ENCODE measurements around the gene PCDHA6. TPM values are rescaled to one million over a fixed set of nuclear protein-coding genes. Genes with fewer than 3 reads are reported as not detected.
"Not testable (repeated sequence)": the region's sequence is repeated elsewhere in the genome, so short reads cannot be mapped to it uniquely, and the experiment has no call there.

PCDHA6 gene
- total RNA-seq, 2 experiments from 2014 or later: not detected

DNA sequence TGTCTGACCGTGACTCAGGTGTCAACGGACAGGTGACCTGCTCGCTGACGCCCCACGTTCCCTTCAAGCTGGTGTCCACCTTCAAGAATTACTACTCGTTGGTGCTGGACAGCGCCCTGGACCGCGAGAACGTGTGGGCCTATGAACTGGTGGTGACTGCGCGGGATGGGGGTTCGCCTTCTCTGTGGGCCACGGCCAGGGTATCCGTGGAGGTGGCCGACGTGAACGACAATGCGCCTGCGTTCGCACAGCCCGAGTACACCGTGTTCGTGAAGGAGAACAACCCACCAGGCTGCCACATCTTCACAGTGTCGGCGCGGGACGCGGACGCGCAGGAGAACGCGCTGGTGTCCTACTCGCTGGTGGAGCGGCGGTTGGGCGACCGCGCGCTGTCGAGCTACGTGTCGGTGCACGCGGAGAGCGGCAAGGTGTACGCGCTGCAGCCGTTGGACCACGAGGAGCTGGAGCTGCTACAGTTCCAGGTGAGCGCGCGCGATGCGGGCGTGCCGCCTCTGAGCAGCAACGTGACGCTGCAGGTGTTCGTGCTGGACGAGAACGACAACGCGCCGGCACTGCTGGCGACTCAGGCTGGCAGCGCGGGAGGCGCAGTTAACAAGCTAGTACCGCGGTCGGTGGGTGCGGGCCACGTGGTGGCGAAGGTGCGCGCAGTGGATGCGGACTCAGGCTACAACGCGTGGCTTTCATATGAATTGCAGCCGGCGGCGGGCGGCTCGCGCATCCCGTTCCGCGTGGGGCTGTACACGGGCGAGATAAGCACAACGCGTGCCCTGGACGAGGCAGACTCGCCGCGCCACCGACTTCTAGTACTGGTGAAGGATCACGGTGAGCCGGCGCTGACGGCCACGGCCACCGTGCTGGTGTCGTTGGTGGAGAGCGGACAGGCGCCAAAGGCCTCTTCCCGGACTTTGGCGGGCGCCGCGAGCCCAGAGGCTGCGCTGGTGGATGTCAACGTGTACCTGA is 42.8 kb downstream of the PCDHA6 start:
- Histone ChIP-seq H3K4me1 (ENCODE audit: insufficient read depth, low read length, poor library complexity, severe bottlenecking) (no peaks in the 10 kb centered on the region), H3K4me2 (ENCODE audit: low read length) (no peak overlapping the region), H2AFZ (ENCODE audit: low read length) (no peak overlapping the region), H3K9me2 (ENCODE audit: insufficient read depth, low read length) (no peaks in the 10 kb centered on the region), H3K4me3 (ENCODE audit: low read depth, low read length, poor library complexity, severe bottlenecking) (no peak overlapping the region), H3K27ac (ENCODE audit: low read depth, low read length, poor library complexity, severe bottlenecking) (no peak overlapping the region), H3K9me3 (ENCODE audit: low read length) (no peaks in the 10 kb centered on the region), H3K36me3 (ENCODE audit: insufficient read depth, low read length) (no peaks in the 10 kb centered on the region), H4K20me1 (ENCODE audit: insufficient read depth, low read length) (no peaks in the 10 kb centered on the region), H3K79me2 (ENCODE audit: insufficient read depth, low read depth, low read length) (no peaks in the 10 kb centered on the region)
- POLR2A ChIA-PET: no interaction called here
- TF ChIP-seq, protein P1, sequence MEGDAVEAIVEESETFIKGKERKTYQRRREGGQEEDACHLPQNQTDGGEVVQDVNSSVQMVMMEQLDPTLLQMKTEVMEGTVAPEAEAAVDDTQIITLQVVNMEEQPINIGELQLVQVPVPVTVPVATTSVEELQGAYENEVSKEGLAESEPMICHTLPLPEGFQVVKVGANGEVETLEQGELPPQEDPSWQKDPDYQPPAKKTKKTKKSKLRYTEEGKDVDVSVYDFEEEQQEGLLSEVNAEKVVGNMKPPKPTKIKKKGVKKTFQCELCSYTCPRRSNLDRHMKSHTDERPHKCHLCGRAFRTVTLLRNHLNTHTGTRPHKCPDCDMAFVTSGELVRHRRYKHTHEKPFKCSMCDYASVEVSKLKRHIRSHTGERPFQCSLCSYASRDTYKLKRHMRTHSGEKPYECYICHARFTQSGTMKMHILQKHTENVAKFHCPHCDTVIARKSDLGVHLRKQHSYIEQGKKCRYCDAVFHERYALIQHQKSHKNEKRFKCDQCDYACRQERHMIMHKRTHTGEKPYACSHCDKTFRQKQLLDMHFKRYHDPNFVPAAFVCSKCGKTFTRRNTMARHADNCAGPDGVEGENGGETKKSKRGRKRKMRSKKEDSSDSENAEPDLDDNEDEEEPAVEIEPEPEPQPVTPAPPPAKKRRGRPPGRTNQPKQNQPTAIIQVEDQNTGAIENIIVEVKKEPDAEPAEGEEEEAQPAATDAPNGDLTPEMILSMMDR (conservative IDR thresholded peaks at IDR 0.05; ENCODE audit: low read length): no peak
- no peak for TF ChIP-seq EZH2phosphoT487 (IDR thresholded peaks at IDR 0.05; ENCODE audit: borderline replicate concordance, low read depth, low read length)
- intact Hi-C loops (cut with micrococcal nuclease; ENCODE audit: unreplicated experiment): no loop called here
- no peak for DNase-seq (ENCODE audit: low spot score)
- CTCF ChIA-PET (ENCODE audit: unreplicated experiment): no interaction called here
- no TSS peak for BruUV-seq (replicated peaks)

DNA sequence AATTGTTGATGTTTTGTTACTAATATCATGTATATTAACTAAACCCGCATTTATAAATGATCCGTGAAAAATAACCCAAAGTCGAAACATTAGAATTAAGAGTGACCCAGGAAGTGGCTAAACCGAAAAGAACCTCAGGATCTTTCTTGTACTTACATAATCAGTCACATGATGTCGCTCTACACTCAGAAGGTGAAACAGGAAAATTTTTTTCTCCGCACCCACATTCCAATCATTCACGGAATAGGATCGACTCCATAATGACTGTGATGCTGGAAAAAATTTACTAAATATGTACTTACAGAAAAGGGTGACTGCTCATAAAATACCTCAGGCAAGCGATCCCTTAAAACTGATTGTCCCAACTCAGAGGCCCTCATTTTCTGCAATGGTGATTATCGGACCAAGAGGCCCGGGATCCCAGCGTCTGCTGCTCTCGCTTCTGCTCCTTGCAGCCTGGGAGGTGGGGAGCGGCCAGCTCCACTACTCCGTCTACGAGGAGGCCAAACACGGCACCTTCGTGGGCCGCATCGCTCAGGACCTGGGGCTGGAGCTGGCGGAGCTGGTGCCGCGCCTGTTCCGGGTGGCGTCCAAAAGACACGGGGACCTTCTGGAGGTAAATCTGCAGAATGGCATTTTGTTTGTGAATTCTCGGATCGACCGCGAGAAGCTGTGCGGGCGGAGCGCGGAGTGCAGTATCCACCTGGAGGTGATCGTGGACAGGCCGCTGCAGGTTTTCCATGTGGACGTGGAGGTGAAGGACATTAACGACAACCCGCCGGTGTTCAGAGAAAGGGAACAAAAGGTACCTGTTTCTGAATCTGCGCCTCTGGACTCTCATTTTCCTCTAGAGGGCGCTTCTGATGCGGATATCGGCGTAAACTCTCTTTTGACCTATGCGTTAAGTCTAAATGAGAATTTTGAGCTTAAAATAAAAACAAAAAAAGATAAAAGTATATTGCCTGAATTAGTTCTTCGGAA is 47.6 kb downstream of the PCDHA6 start, which contains the start of gene PCDHA12:
Gene PCDHA12 (plus strand): TSS at position 224 of the 981 bp plus-strand sequence. CDS start 165 bp downstream, at position 389.
- Histone ChIP-seq H3K79me2 (ENCODE audit: insufficient read depth, low read depth, low read length) (no peaks in the 10 kb centered on the region), H2AFZ (ENCODE audit: low read length) (no peak within 1 kb of the TSS), H3K9me2 (ENCODE audit: insufficient read depth, low read length) (no peaks in the 10 kb centered on the region), H3K4me1 (ENCODE audit: insufficient read depth, low read length, poor library complexity, severe bottlenecking) (no peaks in the 10 kb centered on the region), H3K4me3 (ENCODE audit: low read depth, low read length, poor library complexity, severe bottlenecking) (no peak within 1 kb of the TSS), H4K20me1 (ENCODE audit: insufficient read depth, low read length) (no peaks in the 10 kb centered on the region), H3K36me3 (ENCODE audit: insufficient read depth, low read length) (no peaks in the 10 kb centered on the region), H3K4me2 (ENCODE audit: low read length) (no peak within 1 kb of the TSS), H3K9me3 (ENCODE audit: low read length) (no peaks in the 10 kb centered on the region), H3K27ac (ENCODE audit: low read depth, low read length, poor library complexity, severe bottlenecking) (no peak within 1 kb of the TSS)
- POLR2A ChIA-PET: no interaction called here
- intact Hi-C loops (cut with micrococcal nuclease; ENCODE audit: unreplicated experiment): no loop called here
- no TSS peak for BruUV-seq (replicated peaks)
- TF ChIP-seq EZH2phosphoT487 (IDR thresholded peaks at IDR 0.05; ENCODE audit: borderline replicate concordance, low read depth, low read length): no peak
- TF ChIP-seq, protein P1 (conservative IDR thresholded peaks at IDR 0.05; ENCODE audit: low read length): peak; percentile 50
- no peak for DNase-seq (ENCODE audit: low spot score)
- CTCF ChIA-PET (ENCODE audit: unreplicated experiment): no interaction called here

DNA sequence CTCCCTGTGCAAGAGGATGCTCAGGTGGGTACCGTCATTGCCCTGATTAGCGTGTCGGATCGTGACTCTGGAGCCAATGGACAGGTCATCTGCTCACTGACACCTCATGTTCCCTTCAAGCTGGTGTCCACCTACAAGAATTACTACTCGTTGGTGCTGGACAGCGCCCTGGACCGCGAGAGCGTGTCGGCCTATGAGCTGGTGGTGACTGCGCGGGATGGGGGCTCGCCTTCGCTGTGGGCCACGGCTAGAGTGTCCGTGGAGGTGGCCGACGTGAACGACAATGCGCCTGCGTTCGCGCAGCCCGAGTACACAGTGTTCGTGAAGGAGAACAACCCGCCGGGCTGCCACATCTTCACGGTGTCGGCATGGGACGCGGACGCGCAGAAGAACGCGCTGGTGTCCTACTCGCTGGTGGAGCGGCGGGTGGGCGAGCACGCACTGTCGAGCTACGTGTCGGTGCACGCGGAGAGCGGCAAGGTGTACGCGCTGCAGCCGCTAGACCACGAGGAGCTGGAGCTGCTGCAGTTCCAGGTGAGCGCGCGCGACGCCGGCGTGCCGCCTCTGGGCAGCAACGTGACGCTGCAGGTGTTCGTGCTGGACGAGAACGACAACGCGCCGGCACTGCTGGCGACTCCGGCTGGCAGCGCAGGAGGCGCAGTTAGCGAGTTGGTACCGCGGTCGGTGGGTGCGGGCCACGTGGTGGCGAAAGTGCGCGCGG is 48.9 kb downstream of the PCDHA6 start:
- POLR2A ChIA-PET; H4K20me1 ChIP-seq (ENCODE audit: insufficient read depth, low read length); H3K4me1 ChIP-seq (ENCODE audit: insufficient read depth, low read length, poor library complexity, severe bottlenecking); BruUV-seq (replicated peaks); H3K9me3 ChIP-seq (ENCODE audit: low read length); H2AFZ ChIP-seq (ENCODE audit: low read length); H3K4me3 ChIP-seq (ENCODE audit: low read depth, low read length, poor library complexity, severe bottlenecking); H3K27ac ChIP-seq (ENCODE audit: low read depth, low read length, poor library complexity, severe bottlenecking); H3K9me2 ChIP-seq (ENCODE audit: insufficient read depth, low read length); CTCF ChIA-PET (ENCODE audit: unreplicated experiment); DNase-seq (ENCODE audit: low spot score); H3K4me2 ChIP-seq (ENCODE audit: low read length); H3K36me3 ChIP-seq (ENCODE audit: insufficient read depth, low read length); H3K79me2 ChIP-seq (ENCODE audit: insufficient read depth, low read depth, low read length); intact Hi-C loops (cut with micrococcal nuclease; ENCODE audit: unreplicated experiment): not testable (repeated sequence)
